Psoas muscle (tissue), 8 donors: Measurements from ENCODE around the gene ABL2. TPM values are rescaled to one million over a fixed set of nuclear protein-coding genes. Genes with fewer than 3 reads are reported as not detected.
A peak's percentile ranks its signal among the peaks of the same experiment; 100 is the strongest.
"Not testable (repeated sequence)": the region's sequence is repeated elsewhere in the genome, so short reads cannot be mapped to it uniquely, and the experiment has no call there.

ENCODE experiments used
- ATAC-seq, 4 donors: fragments of 200-7000 bp; cut with Tn5 transposase; one replicate each; pipeline ENCODE4 v1.9.1; 2020; ENCODE audit warnings: moderate library complexity in 3 of 4, mild to moderate bottlenecking in 2 of 4
- DNase-seq, 2 donors: peaks; one replicate each; pipeline ENCODE4 v3.0.0-alpha.2; 2020
- H3K27ac ChIP-seq: fragments of 200-600 bp; one replicate; pipeline ENCODE4 v1.8.0; 2022
- H3K27me3 ChIP-seq, 3 donors: fragments of 200-600 bp in 1 of 3; one replicate each; pipeline versions ENCODE4 v1.6.1 to v1.8.0; 2013 to 2022; ENCODE audit warnings: low read length in 2 of 3, mild to moderate bottlenecking in 2 of 3, moderate library complexity in 1 of 3; ENCODE audit not compliant: insufficient read depth in 3 of 3
- H3K36me3 ChIP-seq, 2 donors: fragments of 200-600 bp in 1 of 2; one replicate each; pipeline versions ENCODE4 v1.6.1 to v1.8.0; 2013 to 2022; ENCODE audit warnings: low read depth in 1 of 2, mild to moderate bottlenecking in 1 of 2, moderate library complexity in 1 of 2; ENCODE audit not compliant: insufficient read depth in 1 of 2
- H3K4me1 ChIP-seq: fragments of 200-600 bp; one replicate; pipeline ENCODE4 v1.8.0; 2022
- H3K4me3 ChIP-seq: fragments of 200-600 bp; one replicate; pipeline ENCODE4 v1.8.0; 2022; ENCODE audit warnings: mild to moderate bottlenecking
- H3K9me3 ChIP-seq: fragments of 200-600 bp; one replicate; pipeline ENCODE4 v1.8.0; 2022
- WGBS, 3 donors: extraction: QIAGEN DNeasy Blood & Tissue Kit; methylation state at CpG; one replicate each; pipeline versions ENCODE4 v1.1.6 to v1.1.7; 2013; 5-methylcytosine and 5-hydroxymethylcytosine counted together
- intact Hi-C, 2 donors: fragments of 100-400 bp; cut with DNase I; formaldehyde crosslinking; loops; one replicate each; pipeline versions ENCODE4 v1.11.0 to v1.14.2; 2022
- polyA plus RNA-seq, 3 donors: library from polyadenylated mRNA; stranded (reverse); fragments of 200-250 nt; gene quantifications; one replicate each; pipeline ENCODE4 v1.2.3, GENCODE V29; 2013
- total RNA-seq, 4 donors: library from RNA; stranded (reverse); fragmentation: NEBNext Ultra II Directional in 2 of 4; extraction: Animal tissue kit (Norgen Biotek cat#: 25700) in 2 of 4; gene quantifications; one replicate each; pipeline versions ENCODE4 v1.2.1 to v1.2.4, GENCODE V29; 2021 to 2023
- TF ChIP-seq, protein P1 (sequence below): fragments of 200-600 bp; IDR thresholded peaks from one replicate; pipeline ENCODE4 v1.8.0; 2022; ENCODE audit warnings: antibody characterized with exemption
- donor health status: healthy with polysubstance abuse.
- donor health status: DM: no; HTN: no; CAD: no; lungs with moderate emphysema.
- donor health status: Bipolar disorder and iron deficiency.
- donor health status: healthy.
- donor health status: DM: yes; HTN: yes; CAD: no.
- donor health status: DM: no; HTN: no; CAD: no.
- donor health status: DM: no; HTN: no; CAD: no.
- donor health status: DM: yes; HTN: yes; CAD: no.

ABL2 gene
- total and polyA plus RNA-seq, 7 donors = 1.4 to 11.7 (median 8.6) TPM

DNA sequence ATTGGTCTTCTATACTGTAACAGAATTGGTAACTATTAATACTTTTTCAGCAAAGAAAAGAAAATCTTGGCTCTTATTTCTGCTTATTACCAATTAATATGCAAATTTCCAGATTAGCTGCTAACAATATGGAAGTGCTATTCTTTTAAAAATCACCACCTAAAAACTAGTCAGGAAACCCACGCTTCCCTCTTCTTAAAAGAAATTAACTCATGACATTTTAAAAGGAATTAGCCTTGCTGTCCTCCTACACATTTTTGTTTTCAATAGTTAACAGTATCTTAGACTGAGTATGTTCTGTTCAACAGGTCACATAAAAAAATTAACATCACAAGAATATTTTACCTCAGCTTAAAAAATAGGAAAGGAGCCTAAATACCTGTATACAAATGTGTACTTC, 27.3 kb downstream of the ABL2 start:
- H3K9me3 ChIP-seq = no peaks in the 10 kb centered on the region
- intact Hi-C loops = no loop called here
- no peaks in the 10 kb centered on the region for H3K36me3 ChIP-seq
- TF ChIP-seq, protein P1, sequence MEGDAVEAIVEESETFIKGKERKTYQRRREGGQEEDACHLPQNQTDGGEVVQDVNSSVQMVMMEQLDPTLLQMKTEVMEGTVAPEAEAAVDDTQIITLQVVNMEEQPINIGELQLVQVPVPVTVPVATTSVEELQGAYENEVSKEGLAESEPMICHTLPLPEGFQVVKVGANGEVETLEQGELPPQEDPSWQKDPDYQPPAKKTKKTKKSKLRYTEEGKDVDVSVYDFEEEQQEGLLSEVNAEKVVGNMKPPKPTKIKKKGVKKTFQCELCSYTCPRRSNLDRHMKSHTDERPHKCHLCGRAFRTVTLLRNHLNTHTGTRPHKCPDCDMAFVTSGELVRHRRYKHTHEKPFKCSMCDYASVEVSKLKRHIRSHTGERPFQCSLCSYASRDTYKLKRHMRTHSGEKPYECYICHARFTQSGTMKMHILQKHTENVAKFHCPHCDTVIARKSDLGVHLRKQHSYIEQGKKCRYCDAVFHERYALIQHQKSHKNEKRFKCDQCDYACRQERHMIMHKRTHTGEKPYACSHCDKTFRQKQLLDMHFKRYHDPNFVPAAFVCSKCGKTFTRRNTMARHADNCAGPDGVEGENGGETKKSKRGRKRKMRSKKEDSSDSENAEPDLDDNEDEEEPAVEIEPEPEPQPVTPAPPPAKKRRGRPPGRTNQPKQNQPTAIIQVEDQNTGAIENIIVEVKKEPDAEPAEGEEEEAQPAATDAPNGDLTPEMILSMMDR = no peak
- H3K27me3 ChIP-seq = no peaks in the 10 kb centered on the region
- WGBS, 3 donors = 84 to 92% (median 90%) methylated on average over 1 of the region's 1 CpG
- ATAC-seq (no peak), DNase-seq (no peak)
- no peak overlapping the region for H3K27ac ChIP-seq
- H3K4me3 ChIP-seq = no peak overlapping the region
- H3K4me1 ChIP-seq = peaks cover 5% of the 10 kb centered on the region

DNA sequence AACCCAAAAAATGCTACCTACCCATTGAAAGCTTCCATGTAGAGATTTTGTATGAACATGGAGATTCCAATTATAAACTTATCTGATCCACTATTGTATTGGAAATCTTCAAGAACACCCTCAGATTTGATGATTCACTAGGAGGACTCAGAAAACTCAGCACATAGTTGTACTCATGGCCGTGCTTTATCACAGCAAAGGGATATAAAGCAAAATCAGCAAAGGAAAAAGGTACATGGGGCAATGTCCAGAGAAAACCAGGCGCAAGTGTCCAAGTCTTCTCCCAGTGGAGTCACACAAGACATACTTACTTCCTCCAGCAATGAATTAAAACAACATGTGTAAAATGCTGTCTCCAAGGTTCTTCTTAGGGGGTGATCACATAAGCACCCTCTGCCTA, 28.9 kb downstream of the ABL2 start:
- no peak for ATAC-seq
- Histone ChIP-seq H3K4me3 (no peak overlapping the region), H3K36me3 (no peaks in the 10 kb centered on the region), H3K27me3 (no peaks in the 10 kb centered on the region), H3K9me3 (no peaks in the 10 kb centered on the region), H3K4me1 (peaks cover 2% of the 10 kb centered on the region), H3K27ac (no peak overlapping the region)
- DNase-seq = no peak
- intact Hi-C loops = no loop called here
- 91 to 97% (median 94%) methylated on average over 2 of the region's 2 CpGs for WGBS, 3 donors
- TF ChIP-seq, protein P1 = no peak

DNA sequence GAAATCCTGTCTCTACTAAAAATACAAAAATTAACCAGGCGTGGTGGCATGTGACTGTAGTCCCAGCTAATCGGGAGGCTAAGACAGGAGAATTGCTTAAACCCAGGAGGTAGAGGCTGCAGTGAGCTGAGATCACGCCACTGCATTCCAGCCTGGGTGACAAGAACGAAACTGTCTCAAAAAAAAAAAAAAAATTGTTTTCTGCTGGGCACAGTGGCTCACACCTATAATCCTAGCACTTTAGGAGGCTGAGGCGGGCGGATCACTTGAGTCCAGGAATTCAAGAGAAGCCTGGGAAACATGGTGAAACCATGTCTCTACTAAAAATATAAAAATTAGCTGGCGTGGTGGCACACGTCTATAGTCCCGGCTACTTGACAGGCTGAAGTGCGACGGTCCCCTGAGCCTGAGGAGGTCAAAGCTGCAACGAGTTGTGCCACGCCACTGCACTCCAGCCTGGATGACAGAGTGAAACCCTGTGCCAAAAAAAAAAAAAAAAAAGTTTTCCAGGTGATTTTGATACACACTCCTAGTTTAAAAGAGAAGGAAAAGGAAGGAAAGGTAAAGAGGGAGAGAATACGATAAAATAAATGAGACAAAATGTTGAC, 31.7 kb downstream of the ABL2 start:
- no peak overlapping the region for H3K27ac ChIP-seq
- WGBS, 3 donors = 86 to 90% (median 88%) methylated on average over 14 of the region's 14 CpGs
- no peaks in the 10 kb centered on the region for H3K36me3 ChIP-seq
- ATAC-seq = no peak
- no peaks in the 10 kb centered on the region for H3K27me3 ChIP-seq
- H3K9me3 ChIP-seq = no peaks in the 10 kb centered on the region
- TF ChIP-seq, protein P1 = no peak
- intact Hi-C loops = no loop called here
- H3K4me1 ChIP-seq = peaks cover 20% of the 10 kb centered on the region
- DNase-seq = no peak
- no peak overlapping the region for H3K4me3 ChIP-seq

DNA sequence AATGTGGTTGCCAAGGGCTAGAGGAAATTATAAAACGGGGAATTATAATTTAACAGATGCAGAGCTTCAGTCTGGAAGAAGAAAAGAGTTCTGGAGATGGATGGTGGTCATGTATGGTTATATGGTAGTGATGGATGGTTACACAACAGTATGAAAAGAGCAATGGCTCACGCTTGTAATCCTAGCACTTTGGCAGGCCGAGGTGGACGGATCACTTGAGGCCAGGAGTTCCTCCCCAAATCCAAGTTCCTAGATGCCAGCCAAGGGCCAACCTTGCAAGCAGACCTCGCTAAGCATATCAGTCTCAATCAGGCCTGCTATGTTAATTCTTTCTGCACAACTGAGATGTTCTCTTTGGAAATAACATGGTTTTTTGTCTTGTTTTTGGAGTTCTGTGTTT, 33.6 kb downstream of the ABL2 start:
- H3K4me1 ChIP-seq = peaks cover 32% of the 10 kb centered on the region
- H3K4me3 ChIP-seq, H3K27me3 ChIP-seq, H3K36me3 ChIP-seq, H3K9me3 ChIP-seq, H3K27ac ChIP-seq: not testable (repeated sequence)
- ATAC-seq = peak; percentile 74 to 88 (median 79)
- DNase-seq = peak in 1 of 2 donors; percentile 70
- WGBS, 3 donors = 31 to 40% (median 31%) methylated on average over 5 of the region's 5 CpGs
- intact Hi-C loops = loop anchor here in 1 of 2 donors (2.0 kb wide), 1 partner anchor 75 kb away; no protein-coding TSS in a partner anchor

DNA sequence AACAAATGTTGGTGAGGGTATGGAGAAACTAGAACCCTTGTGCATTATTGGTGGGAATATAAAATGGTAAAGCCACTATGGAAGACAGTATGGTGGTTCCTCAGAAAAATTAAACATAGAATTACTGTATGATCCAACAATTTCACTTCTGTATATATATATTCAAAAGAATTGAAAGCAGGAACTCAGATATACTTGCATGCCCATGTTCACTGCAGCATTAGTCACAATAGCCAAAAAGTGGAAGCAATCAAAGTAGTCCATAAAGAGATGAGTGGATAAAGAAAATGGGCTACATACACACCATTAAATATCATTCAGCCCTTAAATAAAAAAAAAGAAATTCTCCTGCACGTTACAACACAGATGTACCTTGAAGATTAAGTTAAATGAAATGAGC, 34.1 kb downstream of the ABL2 start:
- 41 to 86% (median 69%) methylated on average over 1 of the region's 1 CpG for WGBS, 3 donors
- intact Hi-C loops = loop anchor here in 1 of 2 donors (2.0 kb wide), 1 partner anchor 75 kb away; no protein-coding TSS in a partner anchor
- Histone ChIP-seq H3K27me3 (no peaks in the 10 kb centered on the region), H3K9me3 (no peaks in the 10 kb centered on the region), H3K27ac (no peak overlapping the region), H3K36me3 (no peaks in the 10 kb centered on the region), H3K4me1 (peaks cover 32% of the 10 kb centered on the region), H3K4me3 (no peak overlapping the region)
- DNase-seq (no peak), ATAC-seq (no peak)
- TF ChIP-seq, protein P1 = no peak
